Activated naive CD4-positive, alpha-beta T cell treated with anti-CD3 and anti-CD28 coated beads for 36 hours (primary cell): Measurements from ENCODE around the gene GRAMD4. TPM values are rescaled to one million over a fixed set of nuclear protein-coding genes. Genes with fewer than 3 reads are reported as not detected.

Experiments
- CTCF ChIA-PET: fragments of 350-600 bp; sonication (Branson Sonifier 250); formaldehyde crosslinking; loops from one replicate; lab custom pipeline; 2021; ENCODE audit warnings: antibody characterized with exemption; lab: Charles Lee
- DNase-seq: peaks from one replicate; pipeline ENCODE4 v3.0.0-alpha.2; 2020
- H3K27ac Mint-ChIP-seq: one replicate; pipeline ENCODE4 v1.8.0; 2021; ENCODE audit warnings: mild to moderate bottlenecking, mixed read lengths
- H3K27me3 Mint-ChIP-seq: one replicate; pipeline ENCODE4 v1.8.0; 2021; ENCODE audit warnings: low read depth, mixed read lengths
- H3K36me3 Mint-ChIP-seq: one replicate; pipeline ENCODE4 v1.8.0; 2021; ENCODE audit warnings: low read depth, mixed read lengths
- H3K4me1 Mint-ChIP-seq: one replicate; pipeline ENCODE4 v1.8.0; 2021; ENCODE audit warnings: low read depth, mixed read lengths
- H3K4me3 Mint-ChIP-seq: one replicate; pipeline ENCODE4 v1.8.0; 2021; ENCODE audit warnings: mild to moderate bottlenecking, moderate library complexity, mixed read lengths
- H3K9me3 Mint-ChIP-seq: one replicate; pipeline ENCODE4 v1.8.0; 2021; ENCODE audit warnings: mixed read lengths
- intact Hi-C: fragments of 100-400 bp; cut with micrococcal nuclease; formaldehyde crosslinking; loops from one replicate; pipeline ENCODE4 v1.15.1; 2023
- total RNA-seq, 2 experiments: library from RNA; stranded (reverse); gene quantifications; one replicate each; pipeline ENCODE4 v1.2.3, GENCODE V29; 2021

Gene GRAMD4
- total RNA-seq, 2 experiments from 2014 or later = 34.3 to 35.4 TPM

GRCh38 chr22:46593996-46594946 lies 25.9 kb upstream of the GRAMD4 start:
- Mint-ChIP-seq H3K9me3 (no peaks in the 10 kb centered on the region), H3K4me3 (no peak overlapping the region), H3K27ac (no peak overlapping the region), H3K36me3 (no peaks in the 10 kb centered on the region), H3K27me3 (no peaks in the 10 kb centered on the region), H3K4me1 (peaks cover 19% of the 10 kb centered on the region)
- intact Hi-C loops = no loop called here
- CTCF ChIA-PET = no interaction called here
- DNase-seq = no peak

- Mint-ChIP-seq H3K27me3 (no peaks in the 10 kb centered on the region), H3K4me1 (peaks cover 19% of the 10 kb centered on the region), H3K4me3 (no peak overlapping the region), H3K27ac (no peak overlapping the region), H3K36me3 (no peaks in the 10 kb centered on the region), H3K9me3 (no peaks in the 10 kb centered on the region)
- intact Hi-C loops = no loop called here
- CTCF ChIA-PET = no interaction called here
- no peak for DNase-seq
Observed at GRCh38 chr22:46594947-46595298, 25.3 kb upstream of the GRAMD4 start.

- Mint-ChIP-seq H3K4me1 (peaks cover 19% of the 10 kb centered on the region), H3K9me3 (no peaks in the 10 kb centered on the region), H3K4me3 (no peak overlapping the region), H3K27ac (no peak overlapping the region), H3K36me3 (no peaks in the 10 kb centered on the region), H3K27me3 (no peaks in the 10 kb centered on the region)
- DNase-seq = no peak
- CTCF ChIA-PET = no interaction called here
- intact Hi-C loops = no loop called here
Observed at GRCh38 chr22:46595545-46595944, 24.6 kb upstream of the GRAMD4 start.

- no peak overlapping the region for H3K4me3 Mint-ChIP-seq
- no peak overlapping the region for H3K27ac Mint-ChIP-seq
- H3K27me3 Mint-ChIP-seq = no peaks in the 10 kb centered on the region
- H3K9me3 Mint-ChIP-seq = no peaks in the 10 kb centered on the region
- DNase-seq = no peak
- H3K36me3 Mint-ChIP-seq = no peaks in the 10 kb centered on the region
- CTCF ChIA-PET = no interaction called here
- intact Hi-C loops = no loop called here
- peaks cover 17% of the 10 kb centered on the region for H3K4me1 Mint-ChIP-seq
Observed at GRCh38 chr22:46596032-46596441, 24.1 kb upstream of the GRAMD4 start.

- no peaks in the 10 kb centered on the region for H3K36me3 Mint-ChIP-seq
- intact Hi-C loops = no loop called here
- CTCF ChIA-PET = interaction anchor here (0.6 kb wide), 1 partner anchor 210 kb away, joined by 5 read pairs; no protein-coding TSS in a partner anchor
- H3K9me3 Mint-ChIP-seq = no peaks in the 10 kb centered on the region
- no peaks in the 10 kb centered on the region for H3K27me3 Mint-ChIP-seq
- no peak overlapping the region for H3K4me3 Mint-ChIP-seq
- H3K27ac Mint-ChIP-seq = no peak overlapping the region
- DNase-seq = no peak
- H3K4me1 Mint-ChIP-seq = peaks cover 16% of the 10 kb centered on the region
Observed at GRCh38 chr22:46596819-46597218, 23.4 kb upstream of the GRAMD4 start.

- DNase-seq = no peak
- peaks cover 2% of the 10 kb centered on the region for H3K4me1 Mint-ChIP-seq
- no peak overlapping the region for H3K27ac Mint-ChIP-seq
- no peaks in the 10 kb centered on the region for H3K36me3 Mint-ChIP-seq
- H3K27me3 Mint-ChIP-seq = no peaks in the 10 kb centered on the region
- CTCF ChIA-PET = no interaction called here
- no peaks in the 10 kb centered on the region for H3K9me3 Mint-ChIP-seq
- intact Hi-C loops = no loop called here
- no peak overlapping the region for H3K4me3 Mint-ChIP-seq
Observed at GRCh38 chr22:46598224-46598623, 22.0 kb upstream of the GRAMD4 start.

- Mint-ChIP-seq H3K9me3 (no peaks in the 10 kb centered on the region), H3K4me1 (peaks cover 3% of the 10 kb centered on the region), H3K4me3 (no peak overlapping the region), H3K27ac (no peak overlapping the region), H3K27me3 (no peaks in the 10 kb centered on the region), H3K36me3 (peaks cover 1% of the 10 kb centered on the region)
- CTCF ChIA-PET = no interaction called here
- intact Hi-C loops = no loop called here
- DNase-seq = no peak
Observed at GRCh38 chr22:46598737-46599424, 21.3 kb upstream of the GRAMD4 start.

GRCh38 chr22:46600273-46600796 lies 19.9 kb upstream of the GRAMD4 start:
- intact Hi-C loops = no loop called here
- H3K4me3 Mint-ChIP-seq = no peak overlapping the region
- peaks cover 13% of the 10 kb centered on the region for H3K4me1 Mint-ChIP-seq
- peaks cover 1% of the 10 kb centered on the region for H3K36me3 Mint-ChIP-seq
- no peaks in the 10 kb centered on the region for H3K27me3 Mint-ChIP-seq
- CTCF ChIA-PET = interaction anchor here (0.6 kb wide), 1 partner anchor 11 kb away, joined by 3 read pairs; no protein-coding TSS in a partner anchor
- H3K27ac Mint-ChIP-seq = no peak overlapping the region
- DNase-seq = no peak
- H3K9me3 Mint-ChIP-seq = peaks cover 2% of the 10 kb centered on the region

GRCh38 chr22:46602025-46602424 lies 18.2 kb upstream of the GRAMD4 start:
- DNase-seq = no peak
- Mint-ChIP-seq H3K9me3 (peaks cover 3% of the 10 kb centered on the region), H3K27ac (no peak overlapping the region), H3K36me3 (peaks cover 1% of the 10 kb centered on the region), H3K27me3 (no peaks in the 10 kb centered on the region), H3K4me1 (peaks cover 15% of the 10 kb centered on the region), H3K4me3 (no peak overlapping the region)
- CTCF ChIA-PET = interaction anchor here (0.6 kb wide), 1 partner anchor 234 kb away, joined by 3 read pairs; no protein-coding TSS in a partner anchor
- intact Hi-C loops = no loop called here

GRCh38 chr22:46604306-46604690 lies 15.9 kb upstream of the GRAMD4 start:
- Mint-ChIP-seq H3K4me1 (peaks cover 15% of the 10 kb centered on the region), H3K27me3 (no peaks in the 10 kb centered on the region), H3K36me3 (peaks cover 1% of the 10 kb centered on the region), H3K4me3 (peak overlapping the region; percentile 67), H3K27ac (peak overlapping the region; percentile 95), H3K9me3 (peaks cover 3% of the 10 kb centered on the region)
- CTCF ChIA-PET = no interaction called here
- intact Hi-C loops = loop anchor here (1.0 to 2.0 kb wide), 5 partner anchors 10 to 187 kb away; no protein-coding TSS in a partner anchor
- DNase-seq = peak; percentile 94

- no peak overlapping the region for H3K4me3 Mint-ChIP-seq
- DNase-seq = no peak
- H3K9me3 Mint-ChIP-seq = peaks cover 3% of the 10 kb centered on the region
- H3K36me3 Mint-ChIP-seq = peaks cover 1% of the 10 kb centered on the region
- H3K27me3 Mint-ChIP-seq = no peaks in the 10 kb centered on the region
- H3K27ac Mint-ChIP-seq = no peak overlapping the region
- H3K4me1 Mint-ChIP-seq = peaks cover 15% of the 10 kb centered on the region
- CTCF ChIA-PET = no interaction called here
- intact Hi-C loops = loop anchor here (2.0 kb wide), 1 partner anchor 28 kb away; no protein-coding TSS in a partner anchor
Observed at GRCh38 chr22:46605117-46605516, 15.1 kb upstream of the GRAMD4 start.

GRCh38 chr22:46606886-46607285 lies 13.3 kb upstream of the GRAMD4 start:
- DNase-seq = no peak
- CTCF ChIA-PET = no interaction called here
- intact Hi-C loops = no loop called here
- peaks cover 3% of the 10 kb centered on the region for H3K9me3 Mint-ChIP-seq
- H3K4me3 Mint-ChIP-seq = no peak overlapping the region
- H3K27me3 Mint-ChIP-seq = no peaks in the 10 kb centered on the region
- no peak overlapping the region for H3K27ac Mint-ChIP-seq
- H3K4me1 Mint-ChIP-seq = peaks cover 15% of the 10 kb centered on the region
- H3K36me3 Mint-ChIP-seq = peaks cover 1% of the 10 kb centered on the region
